SK-N-SH (cell line): ENCODE data around the gene WIPI1. TPM values are rescaled to one million over a fixed set of nuclear protein-coding genes. Genes with fewer than 3 reads are reported as not detected.

ENCODE experiments used
- CTCF ChIA-PET: fragments of 300-600, 350-600 bp; formaldehyde crosslinking; extraction: SDS; loops from one replicate; lab custom pipeline; 2021; lab: Yijun Ruan, JAX
- POLR2A ChIA-PET: fragments of 350-600 bp; sonication (Branson Sonifier 250); formaldehyde crosslinking; extraction: SDS; loops from one replicate; lab custom pipeline; 2020; ENCODE audit warnings: antibody characterized with exemption, inconsistent platforms; lab: Yijun Ruan, JAX
- DNase-seq: peaks from one replicate; pipeline ENCODE4 v3.0.0; 2012
- H2AFZ ChIP-seq: fragments of 200-600 bp; sonication (generic); 2 replicates; pipeline ENCODE4 v1.8.1; 2016; ENCODE audit warnings: antibody characterized with exemption, mild to moderate bottlenecking, low read depth
- H3F3A ChIP-seq: fragments of 200-600 bp; sonication (generic); replicated peaks from 2 replicates; pipeline ENCODE3; 2016; ENCODE audit warnings: antibody characterized with exemption, mild to moderate bottlenecking; ENCODE audit not compliant: insufficient read depth
- H3K27ac ChIP-seq, 2 experiments: fragments of 200-500 bp in 1 of 2; fragments of 200-600 bp in 1 of 2; sonication (Bioruptor generic) in 1 of 2; sonication (generic), shearing (Covaris generic) in 1 of 2; 2 replicates each; pipeline versions ENCODE4 v1.5.1 to v1.6.1; 2014 to 2016; ENCODE audit warnings: low read depth in 2 of 2, inconsistent platforms in 1 of 2, low read length in 1 of 2, mild to moderate bottlenecking in 1 of 2, mixed read lengths in 1 of 2
- H3K27me3 ChIP-seq: fragments of 200-600 bp; sonication (generic), shearing (Covaris generic); 2 replicates; pipeline ENCODE4 v1.6.1; 2016; ENCODE audit warnings: mixed run types; ENCODE audit not compliant: insufficient read depth
- H3K36me3 ChIP-seq, 2 experiments: fragments of 200-500 bp in 1 of 2; fragments of 200-600 bp in 1 of 2; sonication (Bioruptor generic) in 1 of 2; sonication (generic) in 1 of 2; replicated peaks in 1 of 2; 2 replicates each; pipeline versions ENCODE3 to v1.5.1; 2014 to 2016; ENCODE audit warnings: low read length in 1 of 2, mild to moderate bottlenecking in 1 of 2; ENCODE audit not compliant: insufficient read depth in 2 of 2, control insufficient read depth in 1 of 2
- H3K4me1 ChIP-seq, 2 experiments: fragments of 200-500 bp in 1 of 2; fragments of 200-600 bp in 1 of 2; sonication (Bioruptor generic) in 1 of 2; sonication (generic), shearing (Covaris generic) in 1 of 2; 2 replicates each; pipeline versions ENCODE4 v1.5.1 to v1.6.1; 2014 to 2016; ENCODE audit warnings: low read depth in 1 of 2, low read length in 1 of 2, mixed run types in 1 of 2; ENCODE audit not compliant: insufficient read depth in 2 of 2, control insufficient read depth in 1 of 2
- H3K4me2 ChIP-seq: fragments of 200-600 bp; sonication (generic), shearing (Covaris generic); 2 replicates; pipeline ENCODE4 v1.6.1; 2017; ENCODE audit warnings: mixed run types
- H3K4me3 ChIP-seq, 2 experiments: fragments of 200-500 bp in 1 of 2; fragments of 200-600 bp in 1 of 2; sonication (Bioruptor generic) in 1 of 2; sonication (generic), shearing (Covaris generic) in 1 of 2; 2 replicates each; pipeline versions ENCODE4 v1.5.1 to v1.8.1; 2014 to 2016; ENCODE audit warnings: low read depth in 2 of 2, inconsistent platforms in 1 of 2, low read length in 1 of 2, mild to moderate bottlenecking in 1 of 2, mixed read lengths in 1 of 2, moderate library complexity in 1 of 2
- H3K79me2 ChIP-seq: fragments of 200-600 bp; sonication (generic); 2 replicates; pipeline ENCODE4 v1.8.1; 2017; ENCODE audit warnings: mild to moderate bottlenecking; ENCODE audit not compliant: insufficient read depth
- H3K9ac ChIP-seq: fragments of 200-600 bp; sonication (generic); 2 replicates; pipeline ENCODE4 v1.6.1; 2017; ENCODE audit warnings: mixed run types
- H3K9me2 ChIP-seq: fragments of 200-600 bp; sonication (generic); 2 replicates; pipeline ENCODE4 v1.6.1; 2017; ENCODE audit warnings: mixed run types
- H3K9me3 ChIP-seq: fragments of 200-600 bp; sonication (generic); 2 replicates; pipeline ENCODE4 v1.6.1; 2017; ENCODE audit warnings: mixed run types, mild to moderate bottlenecking, moderate library complexity
- H4K20me1 ChIP-seq: fragments of 200-600 bp; sonication (generic); 2 replicates; pipeline ENCODE4 v1.6.1; 2017; ENCODE audit warnings: mild to moderate bottlenecking, mixed run types; ENCODE audit not compliant: insufficient read depth
- CTCF ChIP-seq: fragments of 200-600 bp; sonication (generic); IDR thresholded peaks from 2 replicates; pipeline ENCODE4 v1.6.1; 2017; ENCODE audit warnings: antibody characterized with exemption, mild to moderate bottlenecking, moderate library complexity
- ELF1 ChIP-seq: IDR thresholded peaks from 2 replicates; pipeline ENCODE4 v1.4.0; 2012
- EP300 ChIP-seq, 2 experiments: IDR thresholded peaks; 2 replicates each; pipeline versions ENCODE4 v1.4.0 to v1.6.1; 2012; ENCODE audit warnings: borderline replicate concordance in 1 of 2, low read depth in 1 of 2, low read length in 1 of 2
- EZH2phosphoT487 ChIP-seq: fragments of 200-600 bp; sonication (generic); IDR thresholded peaks from 2 replicates; pipeline ENCODE4 v1.6.1; 2017; ENCODE audit warnings: low read depth, mixed run types, mild to moderate bottlenecking, antibody characterized with exemption, moderate library complexity, borderline replicate concordance
- FOXJ3 ChIP-seq: sonication (generic); formaldehyde crosslinking; IDR thresholded peaks from 2 replicates; pipeline ENCODE4 v1.5.1; 2020; ENCODE audit warnings: mild to moderate bottlenecking, missing genetic modification reagents
- JUND ChIP-seq: IDR thresholded peaks from 2 replicates; pipeline ENCODE4 v1.4.0; 2012
- MXI1 ChIP-seq: IDR thresholded peaks from 2 replicates; pipeline ENCODE4 v1.6.1; 2012; ENCODE audit warnings: mild to moderate bottlenecking, low read depth, low read length, improper control_type of control experiment
- RAD21 ChIP-seq: IDR thresholded peaks from 2 replicates; pipeline ENCODE4 v1.6.1; 2012; ENCODE audit warnings: mild to moderate bottlenecking, low read length
- REST ChIP-seq: IDR thresholded peaks from 2 replicates; pipeline ENCODE4 v1.6.1; 2012; ENCODE audit warnings: mild to moderate bottlenecking, low read depth, low read length, moderate library complexity
- RFX5 ChIP-seq: IDR thresholded peaks from 2 replicates; pipeline ENCODE4 v1.6.1; 2012; ENCODE audit warnings: mild to moderate bottlenecking, improper control_type of control experiment, low read length
- SIN3A ChIP-seq: IDR thresholded peaks from 2 replicates; pipeline ENCODE4 v1.6.1; 2012; ENCODE audit warnings: low read depth, mild to moderate bottlenecking, low read length, moderate library complexity, borderline replicate concordance
- SMC3 ChIP-seq: IDR thresholded peaks from 2 replicates; pipeline ENCODE4 v1.6.1; 2012; ENCODE audit warnings: low read depth, low read length, improper control_type of control experiment
- TAF1 ChIP-seq: IDR thresholded peaks from 2 replicates; pipeline ENCODE4 v1.6.1; 2012; ENCODE audit warnings: low read depth, mild to moderate bottlenecking, low read length, moderate library complexity, borderline replicate concordance
- TCF12 ChIP-seq: IDR thresholded peaks from 2 replicates; pipeline ENCODE4 v1.4.0; 2012
- USF1 ChIP-seq: IDR thresholded peaks from 2 replicates; pipeline ENCODE4 v1.4.0; 2012; ENCODE audit warnings: low read depth, borderline replicate concordance
- YY1 ChIP-seq: IDR thresholded peaks from 2 replicates; pipeline ENCODE4 v1.4.0; 2012; ENCODE audit warnings: low read depth, mild to moderate bottlenecking
- WGBS: methylation state at CpG from one replicate; pipeline ENCODE4 v1.1.6; 2017; ENCODE audit warnings: low lambda C conversion rate; 5-methylcytosine and 5-hydroxymethylcytosine counted together
- polyA plus RNA-seq, 3 experiments: library from polyadenylated mRNA; depleted of rRNA; stranded (reverse); fragments of >200 nt; gene quantifications; 2 replicates each; pipeline ENCODE4 v1.2.3, GENCODE V29; 2012

Gene WIPI1
- polyA plus RNA-seq, 1 of the 3 experiments (the other 2 are of a cell fraction) = 52.7 TPM

DNA sequence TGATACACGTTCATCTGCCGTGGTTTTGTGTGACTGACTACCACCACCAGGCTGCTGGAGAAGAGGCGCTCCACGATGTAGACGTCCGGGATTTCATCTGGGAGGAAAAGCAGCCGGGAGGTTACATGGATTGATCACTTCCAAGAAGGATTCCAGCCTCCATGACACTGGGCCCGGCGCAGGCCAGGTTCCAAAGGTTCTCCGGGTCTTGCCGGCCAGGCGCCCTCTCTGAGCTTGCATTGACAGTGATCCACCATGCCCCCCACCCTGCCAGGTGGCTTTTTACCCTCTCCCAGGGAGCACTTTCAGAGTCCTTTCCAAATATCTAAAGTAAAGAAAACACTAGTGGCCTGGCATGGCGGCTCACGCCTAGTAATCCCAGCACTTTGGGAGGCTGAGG is 6.5 kb downstream of the WIPI1 start:
- no peak overlapping the region for H3K4me2 ChIP-seq
- 91% methylated on average over 14 of the region's 14 CpGs for WGBS
- H3K27ac ChIP-seq = no peak overlapping the region
- H3F3A ChIP-seq = peaks cover 3% of the 10 kb centered on the region
- peaks cover 8% of the 10 kb centered on the region; the same call in 1 of the 2 replicates for H4K20me1 ChIP-seq
- no peaks in the 10 kb centered on the region for H3K9me2 ChIP-seq
- H3K4me3 ChIP-seq = no peak overlapping the region
- no peak overlapping the region for H3K9ac ChIP-seq
- POLR2A ChIA-PET = no interaction called here
- peaks cover 30 to 44% of the 10 kb centered on the region in 2 experiments for H3K36me3 ChIP-seq
- no peaks in the 10 kb centered on the region for H3K27me3 ChIP-seq
- H3K9me3 ChIP-seq = no peaks in the 10 kb centered on the region
- TF ChIP-seq SMC3 (no peak), FOXJ3 (CRISPR knock-in tag) (no peak), RFX5 (no peak), MXI1 (no peak), CTCF (no peak), YY1 (no peak), EZH2phosphoT487 (no peak), JUND (no peak), USF1 (no peak), ELF1 (no peak), EP300 (IDR thresholded peaks at IDR 0.05; ENCODE audit: borderline replicate concordance in 1 of 2, low read depth in 1 of 2, low read length in 1 of 2) (no peak), SIN3A (no peak), TAF1 (no peak), RAD21 (no peak), TCF12 (no peak), REST (no peak)
- H3K4me1 ChIP-seq = peaks cover under 1 to 6% of the 10 kb centered on the region in 2 experiments; a peak in 2 of 4 replicates
- CTCF ChIA-PET = interaction anchor here (0.9 to 8.1 kb wide), 3 partner anchors 14 to 250 kb away, joined by 3 to 80 read pairs (median 5); no protein-coding TSS in a partner anchor
- peaks cover 38% of the 10 kb centered on the region for H3K79me2 ChIP-seq
- no peak overlapping the region for H2AFZ ChIP-seq
- no peak for DNase-seq
